Parathyroid adenoma (tissue), 2 donors: Measurements from ENCODE around the gene LIM2.
"Not testable (repeated sequence)": the region's sequence is repeated elsewhere in the genome, so short reads cannot be mapped to it uniquely, and the experiment has no call there.

ENCODE experiments used
- H2AFZ ChIP-seq: fragments of 300-600 bp; sonication (generic); one replicate; pipeline ENCODE4 v1.7.0; 2017; ENCODE audit warnings: antibody characterized with exemption, mild to moderate bottlenecking
- H3K27ac ChIP-seq: fragments of 300-600 bp; sonication (generic); one replicate; pipeline ENCODE4 v1.7.0; 2017
- H3K27me3 ChIP-seq: fragments of 300-600 bp; sonication (generic); one replicate; pipeline ENCODE4 v1.7.0; 2017; ENCODE audit warnings: low read length; ENCODE audit not compliant: control insufficient read depth, insufficient read depth
- H3K36me3 ChIP-seq: fragments of 300-600 bp; sonication (generic); one replicate; pipeline ENCODE4 v1.7.0; 2017; ENCODE audit warnings: low read length; ENCODE audit not compliant: control insufficient read depth, insufficient read depth
- H3K4me1 ChIP-seq: fragments of 300-600 bp; sonication (generic); one replicate; pipeline ENCODE4 v1.7.0; 2017; ENCODE audit warnings: control low read depth
- H3K4me2 ChIP-seq: fragments of 300-600 bp; sonication (generic); one replicate; pipeline ENCODE4 v1.7.0; 2017; ENCODE audit warnings: low read length
- H3K4me3 ChIP-seq: fragments of 300-600 bp; sonication (generic); one replicate; pipeline ENCODE4 v1.7.0; 2017; ENCODE audit warnings: low read depth, low read length
- H3K79me2 ChIP-seq: fragments of 300-600 bp; sonication (generic); one replicate; pipeline ENCODE4 v1.7.0; 2017; ENCODE audit warnings: control low read depth
- H3K9ac ChIP-seq: fragments of 300-600 bp; sonication (generic); one replicate; pipeline ENCODE4 v1.7.0; 2017; ENCODE audit warnings: mild to moderate bottlenecking
- H3K9me3 ChIP-seq: fragments of 300-600 bp; sonication (generic); one replicate; pipeline ENCODE4 v1.7.0; 2017; ENCODE audit warnings: low read length; ENCODE audit not compliant: control insufficient read depth
- TF ChIP-seq, protein P1 (sequence below): fragments of 300-600 bp; sonication (generic); IDR thresholded peaks from one replicate; pipeline ENCODE4 v1.7.0; 2017; ENCODE audit warnings: antibody characterized with exemption, mild to moderate bottlenecking
- donor health status: primary hyperparathyroidism.

LIM2 gene

DNA sequence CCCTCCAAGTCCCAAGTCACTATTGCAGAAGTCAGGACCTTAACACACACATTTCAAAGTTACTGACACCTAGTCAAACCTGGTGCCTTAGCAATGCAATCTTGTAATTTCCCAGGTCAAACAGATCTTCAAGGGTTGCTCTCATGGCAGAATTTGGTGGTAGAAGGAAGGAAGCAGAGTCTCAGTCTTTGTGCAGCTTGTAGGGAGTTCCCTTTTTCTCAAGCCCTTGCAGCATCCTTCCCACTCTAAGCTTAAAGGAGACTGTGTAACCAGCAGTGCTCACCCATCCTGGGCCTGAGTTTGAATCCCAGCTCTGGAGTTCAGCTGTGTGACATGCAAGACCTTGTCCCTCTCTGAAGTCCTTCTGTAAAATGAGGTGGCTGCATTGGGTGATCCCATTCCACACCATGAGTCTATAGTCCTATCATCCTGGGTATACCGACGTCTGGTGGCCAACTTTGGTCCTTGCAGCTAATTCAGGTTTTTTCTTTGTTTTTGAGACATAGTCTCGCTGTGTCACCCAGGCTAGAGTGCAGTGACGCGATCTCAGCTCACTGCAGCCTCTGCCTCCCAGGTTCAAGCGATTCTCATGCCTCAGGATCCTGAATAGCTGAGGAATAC, 19.8 kb upstream of the LIM2 start:
- Histone ChIP-seq H3K79me2 (no peaks in the 10 kb centered on the region), H3K36me3 (no peaks in the 10 kb centered on the region), H3K4me3 (no peak overlapping the region), H3K4me2 (no peak overlapping the region), H3K4me1 (peaks cover 2% of the 10 kb centered on the region), H3K9ac (no peak overlapping the region), H2AFZ (no peak overlapping the region), H3K27me3 (no peaks in the 10 kb centered on the region), H3K27ac (no peak overlapping the region), H3K9me3 (no peaks in the 10 kb centered on the region)
- TF ChIP-seq, protein P1, sequence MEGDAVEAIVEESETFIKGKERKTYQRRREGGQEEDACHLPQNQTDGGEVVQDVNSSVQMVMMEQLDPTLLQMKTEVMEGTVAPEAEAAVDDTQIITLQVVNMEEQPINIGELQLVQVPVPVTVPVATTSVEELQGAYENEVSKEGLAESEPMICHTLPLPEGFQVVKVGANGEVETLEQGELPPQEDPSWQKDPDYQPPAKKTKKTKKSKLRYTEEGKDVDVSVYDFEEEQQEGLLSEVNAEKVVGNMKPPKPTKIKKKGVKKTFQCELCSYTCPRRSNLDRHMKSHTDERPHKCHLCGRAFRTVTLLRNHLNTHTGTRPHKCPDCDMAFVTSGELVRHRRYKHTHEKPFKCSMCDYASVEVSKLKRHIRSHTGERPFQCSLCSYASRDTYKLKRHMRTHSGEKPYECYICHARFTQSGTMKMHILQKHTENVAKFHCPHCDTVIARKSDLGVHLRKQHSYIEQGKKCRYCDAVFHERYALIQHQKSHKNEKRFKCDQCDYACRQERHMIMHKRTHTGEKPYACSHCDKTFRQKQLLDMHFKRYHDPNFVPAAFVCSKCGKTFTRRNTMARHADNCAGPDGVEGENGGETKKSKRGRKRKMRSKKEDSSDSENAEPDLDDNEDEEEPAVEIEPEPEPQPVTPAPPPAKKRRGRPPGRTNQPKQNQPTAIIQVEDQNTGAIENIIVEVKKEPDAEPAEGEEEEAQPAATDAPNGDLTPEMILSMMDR: peak; percentile 32

DNA sequence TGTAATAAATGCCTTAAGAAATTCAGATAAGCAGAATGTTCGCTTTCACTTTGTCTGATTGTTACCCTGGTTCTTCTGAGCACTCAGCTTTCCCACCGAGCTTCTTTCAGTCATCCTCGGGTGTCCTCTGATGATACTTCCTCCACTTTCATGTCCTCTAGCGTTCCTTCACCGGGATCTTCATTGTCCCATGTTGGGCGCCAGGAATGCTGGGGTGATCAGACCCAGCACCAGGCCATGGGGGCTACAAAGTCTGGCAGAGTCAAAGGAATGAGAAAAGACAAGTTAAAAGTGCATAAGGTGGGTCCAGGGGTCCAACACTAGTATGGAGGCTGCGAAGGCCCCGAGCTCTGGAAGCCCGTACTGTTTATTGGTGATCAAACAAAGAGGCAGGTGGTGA, 14.3 kb upstream of the LIM2 start:
- TF ChIP-seq, protein P1: no peak
- H3K9ac ChIP-seq: no peak overlapping the region
- H3K4me2 ChIP-seq: no peak overlapping the region
- H3K36me3 ChIP-seq: no peaks in the 10 kb centered on the region
- H3K79me2 ChIP-seq: no peaks in the 10 kb centered on the region
- H3K27me3 ChIP-seq: no peaks in the 10 kb centered on the region
- no peak overlapping the region for H3K4me3 ChIP-seq
- H3K27ac ChIP-seq: no peak overlapping the region
- H3K9me3 ChIP-seq: no peaks in the 10 kb centered on the region
- H2AFZ ChIP-seq: no peak overlapping the region
- H3K4me1 ChIP-seq: no peaks in the 10 kb centered on the region

DNA sequence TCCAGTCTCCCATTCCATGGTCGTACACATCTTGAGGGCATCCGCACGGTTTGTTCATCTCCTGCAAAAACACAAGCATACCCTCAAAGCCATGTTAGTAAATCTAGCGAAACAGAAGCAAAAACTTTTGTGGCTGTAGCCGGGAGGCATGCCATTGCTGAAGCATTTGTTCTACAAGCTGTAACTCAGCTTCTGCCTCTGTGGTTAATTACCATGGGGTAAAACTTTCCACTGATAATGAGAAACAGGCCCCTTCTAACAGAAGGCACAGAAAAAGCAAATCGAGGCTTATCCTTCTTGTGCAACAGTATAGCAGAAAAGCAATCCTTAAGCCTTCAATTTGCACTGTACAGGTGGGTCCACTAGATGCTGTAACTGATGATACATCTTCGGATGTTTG, 12.2 kb upstream of the LIM2 start:
- not testable (repeated sequence) for H3K4me2 ChIP-seq, H3K79me2 ChIP-seq, H3K9ac ChIP-seq

DNA sequence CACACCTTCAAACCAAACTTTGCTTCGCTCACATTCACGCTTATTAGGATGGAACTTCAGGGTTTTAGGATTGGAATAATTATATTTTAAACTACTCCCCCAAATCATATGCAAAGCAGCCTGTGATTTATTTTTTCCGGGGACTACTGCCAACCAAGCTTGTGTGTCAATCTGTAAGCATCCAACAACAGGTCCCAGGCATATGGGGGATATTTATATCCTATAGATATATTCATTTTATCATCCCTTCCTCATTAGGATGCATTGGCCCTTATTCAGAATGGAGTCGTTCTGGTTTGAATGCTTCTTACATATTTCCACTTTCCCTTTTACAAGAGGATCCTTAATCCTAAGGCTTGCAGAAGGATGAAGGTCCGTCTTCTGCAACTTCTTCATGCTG, 11.5 kb upstream of the LIM2 start:
- H3K27me3 ChIP-seq: no peaks in the 10 kb centered on the region
- TF ChIP-seq, protein P1: no peak
- no peak overlapping the region for H2AFZ ChIP-seq
- no peak overlapping the region for H3K27ac ChIP-seq
- no peak overlapping the region for H3K9ac ChIP-seq
- H3K36me3 ChIP-seq: no peaks in the 10 kb centered on the region
- H3K9me3 ChIP-seq: no peaks in the 10 kb centered on the region
- H3K79me2 ChIP-seq: no peaks in the 10 kb centered on the region
- H3K4me2 ChIP-seq: no peak overlapping the region
- H3K4me3 ChIP-seq: no peak overlapping the region
- H3K4me1 ChIP-seq: no peaks in the 10 kb centered on the region

More for the DNA sequence above, 12.2 kb upstream of the LIM2 start:
- H3K27ac ChIP-seq, H3K4me3 ChIP-seq, H3K4me1 ChIP-seq, H2AFZ ChIP-seq, H3K27me3 ChIP-seq, H3K9me3 ChIP-seq, H3K36me3 ChIP-seq: not testable (repeated sequence)

DNA sequence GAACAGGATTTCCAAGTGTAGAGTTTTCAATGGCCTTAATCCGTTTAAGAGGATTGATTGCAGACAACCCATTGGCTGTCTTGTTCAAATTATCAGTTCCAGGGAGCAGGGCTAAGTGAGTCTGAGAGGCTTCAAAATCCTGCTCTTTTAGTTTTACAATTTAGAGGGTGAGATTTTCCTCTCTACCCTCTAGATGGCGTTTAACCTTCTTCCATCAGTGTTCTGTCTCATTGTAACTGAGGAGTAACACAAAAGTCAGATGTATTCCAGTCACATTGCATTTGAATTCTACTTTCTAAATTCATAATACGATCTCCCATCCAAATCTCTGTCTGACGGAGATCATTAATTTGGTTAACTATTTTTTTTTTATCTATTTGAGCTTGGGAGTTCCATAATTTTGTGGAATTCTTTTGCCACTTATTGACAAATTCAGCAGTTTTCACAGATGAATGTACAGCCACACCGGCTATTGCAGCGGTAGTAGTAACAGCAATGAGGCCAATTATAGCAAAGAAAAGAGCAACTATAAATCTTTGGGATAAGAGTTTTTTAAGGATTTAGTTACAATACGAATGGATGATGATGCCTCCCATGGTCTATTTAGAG, 10.4 kb upstream of the LIM2 start:
- H2AFZ ChIP-seq: no peak overlapping the region
- H3K9me3 ChIP-seq: no peaks in the 10 kb centered on the region
- H3K4me3 ChIP-seq: no peak overlapping the region
- peaks cover 3% of the 10 kb centered on the region for H3K4me1 ChIP-seq
- no peaks in the 10 kb centered on the region for H3K36me3 ChIP-seq
- H3K79me2 ChIP-seq: no peaks in the 10 kb centered on the region
- H3K9ac ChIP-seq: no peak overlapping the region
- no peaks in the 10 kb centered on the region for H3K27me3 ChIP-seq
- no peak overlapping the region for H3K27ac ChIP-seq
- TF ChIP-seq, protein P1: peak; percentile 60
- no peak overlapping the region for H3K4me2 ChIP-seq

DNA sequence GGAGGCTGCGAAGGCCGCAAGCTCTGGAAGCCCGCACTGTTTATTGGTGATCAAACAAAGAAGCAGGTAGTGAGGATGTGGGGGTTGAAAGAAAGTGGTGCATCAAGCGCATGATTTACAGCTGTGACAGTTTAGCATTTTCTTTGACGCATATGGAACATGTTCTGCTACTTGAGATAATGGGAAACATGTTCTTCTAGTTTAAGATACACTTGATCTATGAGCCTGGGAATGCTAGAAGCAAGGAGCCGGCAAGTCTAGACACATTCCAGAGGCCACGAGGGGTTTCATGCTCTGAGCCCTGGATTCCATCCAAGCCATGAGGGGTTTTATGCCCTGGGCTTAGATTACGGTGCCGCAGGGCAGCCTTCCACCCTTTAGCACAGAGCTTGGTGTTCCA, 9.7 kb upstream of the LIM2 start:
- not testable (repeated sequence) for H3K9ac ChIP-seq, H3K4me3 ChIP-seq, H3K27ac ChIP-seq, H3K27me3 ChIP-seq, H3K79me2 ChIP-seq, H3K4me1 ChIP-seq, H2AFZ ChIP-seq, H3K4me2 ChIP-seq, H3K9me3 ChIP-seq, H3K36me3 ChIP-seq
